Mesendoderm (in vitro differentiated cells): ENCODE results near the gene XKR7.
A peak's percentile ranks its signal among the peaks of the same experiment; 100 is the strongest.
"Not testable (repeated sequence)": the region's sequence is repeated elsewhere in the genome, so short reads cannot be mapped to it uniquely, and the experiment has no call there.

Experiments
- DNase-seq: peaks from one replicate; pipeline ENCODE4 v3.0.0; 2013
- H2AK5ac ChIP-seq: 2 replicates; pipeline ENCODE4 v1.6.1; 2013; ENCODE audit warnings: low read length, inconsistent platforms
- H2BK120ac ChIP-seq: 2 replicates; pipeline ENCODE4 v1.6.1; 2013; ENCODE audit warnings: low read depth, mild to moderate bottlenecking, low read length, moderate library complexity, mixed read lengths
- H2BK15ac ChIP-seq: replicated peaks from 2 replicates; pipeline ENCODE4 v1.6.1; 2013; ENCODE audit warnings: low read depth, mild to moderate bottlenecking, moderate library complexity
- H2BK5ac ChIP-seq: 2 replicates; pipeline ENCODE4 v1.6.1; 2013; ENCODE audit warnings: low read length, inconsistent platforms
- H3K18ac ChIP-seq: 2 replicates; pipeline ENCODE4 v1.6.1; 2013; ENCODE audit warnings: mild to moderate bottlenecking, low read length, mixed read lengths
- H3K23ac ChIP-seq: one replicate; pipeline ENCODE4 v1.6.1; 2013; ENCODE audit warnings: low read length
- H3K27ac ChIP-seq: 2 replicates; pipeline ENCODE4 v1.5.1; 2013; ENCODE audit warnings: low read depth, mild to moderate bottlenecking, inconsistent platforms, low read length, moderate library complexity
- H3K27me3 ChIP-seq: 2 replicates; pipeline ENCODE4 v1.6.1; 2013; ENCODE audit warnings: low read length, control low read depth, mild to moderate bottlenecking, inconsistent platforms; ENCODE audit not compliant: insufficient read depth, poor library complexity
- H3K36me3 ChIP-seq: 2 replicates; pipeline ENCODE4 v1.6.1; 2013; ENCODE audit warnings: low read length, inconsistent platforms; ENCODE audit not compliant: control insufficient read depth, insufficient read depth
- H3K4ac ChIP-seq: one replicate; pipeline ENCODE4 v1.6.1; 2013; ENCODE audit warnings: low read depth, mild to moderate bottlenecking, low read length, moderate library complexity
- H3K4me1 ChIP-seq: 2 replicates; pipeline ENCODE4 v1.6.1; 2013; ENCODE audit warnings: low read depth, low read length, inconsistent platforms; ENCODE audit not compliant: control insufficient read depth
- H3K4me2 ChIP-seq: 2 replicates; pipeline ENCODE4 v1.6.1; 2013; ENCODE audit warnings: low read length
- H3K4me3 ChIP-seq: 2 replicates; pipeline ENCODE4 v1.5.1; 2013; ENCODE audit warnings: mild to moderate bottlenecking, low read length
- H3K56ac ChIP-seq: one replicate; pipeline ENCODE4 v1.6.1; 2013; ENCODE audit warnings: low read length
- H3K79me1 ChIP-seq: 2 replicates; pipeline ENCODE4 v1.6.1; 2013; ENCODE audit warnings: low read length, inconsistent platforms
- H3K79me2 ChIP-seq: 2 replicates; pipeline ENCODE4 v1.6.1; 2013; ENCODE audit warnings: mild to moderate bottlenecking, low read length; ENCODE audit not compliant: control insufficient read depth, insufficient read depth
- H3K9ac ChIP-seq: 2 replicates; pipeline ENCODE4 v1.6.1; 2013; ENCODE audit warnings: low read length, inconsistent platforms
- H4K5ac ChIP-seq: one replicate; pipeline ENCODE4 v1.6.1; 2013; ENCODE audit warnings: low read length
- H4K8ac ChIP-seq: one replicate; pipeline ENCODE4 v1.6.1; 2013; ENCODE audit warnings: low read depth, mild to moderate bottlenecking, control low read depth, low read length, moderate library complexity
- WGBS: extraction: QIAGEN DNeasy Blood & Tissue Kit; methylation state at CpG from one replicate; pipeline ENCODE4 v1.1.7; 2013; ENCODE audit warnings: low lambda C conversion rate, missing lambda C conversion rate; ENCODE audit not compliant: insufficient coverage; ENCODE audit errors: extremely low coverage; 5-methylcytosine and 5-hydroxymethylcytosine counted together

XKR7 gene

GRCh38 chr20:32029561-32029960 lies 61.6 kb downstream of the XKR7 start:
- Histone ChIP-seq H3K23ac (no peak overlapping the region), H3K79me1 (no peaks in the 10 kb centered on the region), H3K36me3 (no peaks in the 10 kb centered on the region), H3K4me2 (no peak overlapping the region), H3K27me3 (no peaks in the 10 kb centered on the region), H3K4me3 (no peak overlapping the region), H3K56ac (no peak overlapping the region), H4K8ac (no peak overlapping the region), H2BK5ac (no peak overlapping the region), H2BK15ac (no peak overlapping the region), H4K5ac (no peak overlapping the region), H3K18ac (no peak overlapping the region), H3K79me2 (no peaks in the 10 kb centered on the region), H3K4ac (no peak overlapping the region), H3K9ac (no peak overlapping the region), H2AK5ac (no peak overlapping the region), H3K27ac (no peak overlapping the region), H3K4me1 (no peaks in the 10 kb centered on the region), H2BK120ac (no peak overlapping the region)
- no peak for DNase-seq
- WGBS = no CpG with 5 or more reads among the region's 11 CpGs

- Histone ChIP-seq H3K4me3 (no peak overlapping the region), H2BK15ac (no peak overlapping the region), H2BK120ac (no peak overlapping the region), H3K79me2 (no peaks in the 10 kb centered on the region), H3K56ac (peak overlapping the region; percentile 49), H3K36me3 (no peaks in the 10 kb centered on the region), H3K18ac (no peak overlapping the region), H4K8ac (no peak overlapping the region), H3K4me1 (no peaks in the 10 kb centered on the region), H3K27me3 (no peaks in the 10 kb centered on the region), H3K9ac (peak overlapping the region; percentile 29), H4K5ac (no peak overlapping the region), H3K27ac (no peak overlapping the region), H3K23ac (peak overlapping the region; percentile 24), H2AK5ac (no peak overlapping the region), H2BK5ac (no peak overlapping the region), H3K4ac (no peak overlapping the region), H3K79me1 (no peaks in the 10 kb centered on the region), H3K4me2 (peak overlapping the region; percentile 50)
- no CpG with 5 or more reads among the region's 59 CpGs for WGBS
- peak; percentile 98 for DNase-seq
Observed at GRCh38 chr20:32031007-32031958, 63.3 kb downstream of the XKR7 start.

- no peak overlapping the region for H2AK5ac ChIP-seq
- no peak overlapping the region for H3K18ac ChIP-seq
- no peak overlapping the region for H2BK15ac ChIP-seq
- H3K79me2 ChIP-seq = no peaks in the 10 kb centered on the region
- no peak overlapping the region for H3K56ac ChIP-seq
- H3K79me1 ChIP-seq = no peaks in the 10 kb centered on the region
- H3K23ac ChIP-seq = no peak overlapping the region
- no peak overlapping the region for H2BK5ac ChIP-seq
- H3K4me3 ChIP-seq = no peak overlapping the region
- H3K4ac ChIP-seq = no peak overlapping the region
- no peak overlapping the region for H4K8ac ChIP-seq
- no peaks in the 10 kb centered on the region for H3K36me3 ChIP-seq
- H3K4me1 ChIP-seq = no peaks in the 10 kb centered on the region
- no peak overlapping the region for H2BK120ac ChIP-seq
- no peaks in the 10 kb centered on the region for H3K27me3 ChIP-seq
- no peak overlapping the region for H3K9ac ChIP-seq
- no peak overlapping the region for H4K5ac ChIP-seq
- H3K4me2 ChIP-seq = no peak overlapping the region
- DNase-seq = no peak
- no CpG with 5 or more reads among the region's 2 CpGs for WGBS
- H3K27ac ChIP-seq = no peak overlapping the region
Observed at GRCh38 chr20:32033316-32033715, 65.4 kb downstream of the XKR7 start.

GRCh38 chr20:32033721-32034120 lies 65.8 kb downstream of the XKR7 start:
- H3K27me3 ChIP-seq = not testable (repeated sequence)

GRCh38 chr20:32034581-32035425 lies 66.9 kb downstream of the XKR7 start:
- DNase-seq = no peak
- no peak overlapping the region for H3K23ac ChIP-seq

More at GRCh38 chr20:32033721-32034120, 65.8 kb downstream of the XKR7 start:
- H2BK120ac ChIP-seq, H3K27ac ChIP-seq, H3K4me3 ChIP-seq, H3K79me2 ChIP-seq, H3K23ac ChIP-seq, H3K9ac ChIP-seq, H2BK5ac ChIP-seq, H3K36me3 ChIP-seq, H4K5ac ChIP-seq, DNase-seq, H3K4ac ChIP-seq, H3K18ac ChIP-seq, H3K4me2 ChIP-seq, H4K8ac ChIP-seq, H3K79me1 ChIP-seq, H2BK15ac ChIP-seq, H2AK5ac ChIP-seq, H3K4me1 ChIP-seq, H3K56ac ChIP-seq: not testable (repeated sequence)
- no CpG with 5 or more reads among the region's 3 CpGs for WGBS

More at GRCh38 chr20:32034581-32035425, 66.9 kb downstream of the XKR7 start:
- no peak overlapping the region for H3K27ac ChIP-seq
- H4K8ac ChIP-seq = no peak overlapping the region
- H4K5ac ChIP-seq = no peak overlapping the region
- no peak overlapping the region for H2BK15ac ChIP-seq
- no peak overlapping the region for H3K56ac ChIP-seq
- H3K4ac ChIP-seq = no peak overlapping the region
- H3K79me2 ChIP-seq = no peaks in the 10 kb centered on the region
- no peak overlapping the region for H3K4me2 ChIP-seq
- no peaks in the 10 kb centered on the region for H3K4me1 ChIP-seq
- H2AK5ac ChIP-seq = no peak overlapping the region
- no peak overlapping the region for H3K18ac ChIP-seq
- no peaks in the 10 kb centered on the region for H3K79me1 ChIP-seq
- WGBS = no CpG with 5 or more reads among the region's 9 CpGs
- no peaks in the 10 kb centered on the region for H3K27me3 ChIP-seq
- H3K9ac ChIP-seq = no peak overlapping the region
- no peaks in the 10 kb centered on the region for H3K36me3 ChIP-seq
- H2BK5ac ChIP-seq = no peak overlapping the region
- H3K4me3 ChIP-seq = no peak overlapping the region
- H2BK120ac ChIP-seq = no peak overlapping the region
